Activated T-cell treated with anti-CD3 and anti-CD28 coated beads, Interleukin-2, amount 50 U/mL, for 72 hours (primary cell): ENCODE measurements around the gene GLRX. TPM values are rescaled to one million over a fixed set of nuclear protein-coding genes. Genes with fewer than 3 reads are reported as not detected.
"Not testable (repeated sequence)": the region's sequence is repeated elsewhere in the genome, so short reads cannot be mapped to it uniquely, and the experiment has no call there.

Experiments
- ATAC-seq, 2 donors: fragments of 150-1000 bp; cut with Tn5 transposase; replicated peaks in 1 of 2; 2 replicates each; pipeline ENCODE4 v1.10.0; 2021; ENCODE audit warnings: moderate library complexity in 2 of 2, mild to moderate bottlenecking in 1 of 2
- DNase-seq, 2 donors: peaks; one replicate each; pipeline ENCODE4 v3.0.0; 2021 to 2022; ENCODE audit warnings: mixed read lengths in 1 of 2
- H3K27ac Mint-ChIP-seq: one replicate; pipeline ENCODE4 v1.8.0; 2022; ENCODE audit warnings: mild to moderate bottlenecking, moderate library complexity, mixed read lengths
- H3K27me3 Mint-ChIP-seq: one replicate; pipeline ENCODE4 v1.8.0; 2022; ENCODE audit warnings: low read depth, mixed read lengths
- H3K36me3 Mint-ChIP-seq, 2 donors: one replicate each; pipeline ENCODE4 v1.8.0; 2022; ENCODE audit warnings: mixed read lengths in 2 of 2, mild to moderate bottlenecking in 1 of 2; ENCODE audit not compliant: insufficient read depth in 2 of 2
- H3K4me1 Mint-ChIP-seq: one replicate; pipeline ENCODE4 v1.8.0; 2022; ENCODE audit warnings: low read depth, mixed read lengths
- H3K4me3 Mint-ChIP-seq, 2 donors: one replicate each; pipeline ENCODE4 v1.8.0; 2022; ENCODE audit warnings: mild to moderate bottlenecking in 2 of 2, mixed read lengths in 2 of 2, moderate library complexity in 2 of 2
- H3K9me3 Mint-ChIP-seq, 2 donors: one replicate each; pipeline ENCODE4 v1.8.0; 2022; ENCODE audit warnings: mixed read lengths in 2 of 2
- total RNA-seq, 2 donors: library from RNA; stranded (reverse); gene quantifications; one replicate each; pipeline ENCODE4 v1.2.3, GENCODE V29; 2022

The GLRX gene, protein sequence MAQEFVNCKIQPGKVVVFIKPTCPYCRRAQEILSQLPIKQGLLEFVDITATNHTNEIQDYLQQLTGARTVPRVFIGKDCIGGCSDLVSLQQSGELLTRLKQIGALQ
- total RNA-seq, result 10 to 100 TPM; 19.1 to 23.4 TPM

- peaks cover 78% of the 10 kb centered on the region for H3K4me1 Mint-ChIP-seq
- H3K9me3 Mint-ChIP-seq, result no peaks in the 10 kb centered on the region
- no peaks in the 10 kb centered on the region for H3K27me3 Mint-ChIP-seq
- DNase-seq (peak; percentile 49 to 53), ATAC-seq (peak; percentile 34 to 38)
- H3K27ac Mint-ChIP-seq, result peak within 1 kb of the TSS; percentile 96
- no peaks in the 10 kb centered on the region for H3K36me3 Mint-ChIP-seq
- peak within 1 kb of the TSS; percentile 91 to 95 for H3K4me3 Mint-ChIP-seq
Observed at GRCh38 chr5:95822542-95823181, at the start of gene GLRX. Gene GLRX, minus strand, starts transcription at chr5:95822726. Its CDS starts 64 bp downstream, at chr5:95822662.

GRCh38 chr5:95871146-95871806 lies 48.8 kb upstream of the GLRX start:
- ATAC-seq (no peak), DNase-seq (no peak)
- Mint-ChIP-seq H3K36me3 (peaks cover 1 to 3% of the 10 kb centered on the region in 2 donors), H3K4me3 (peak overlapping the region; percentile 62 to 85), H3K4me1 (peaks cover 66% of the 10 kb centered on the region), H3K27me3 (no peaks in the 10 kb centered on the region), H3K9me3 (peaks cover 2% of the 10 kb centered on the region in 2 donors), H3K27ac (peak overlapping the region; percentile 92)

- peaks cover 1 to 3% of the 10 kb centered on the region in 2 donors for H3K36me3 Mint-ChIP-seq
- peaks cover 77% of the 10 kb centered on the region for H3K4me1 Mint-ChIP-seq
- peaks cover 2% of the 10 kb centered on the region in 2 donors for H3K9me3 Mint-ChIP-seq
- ATAC-seq (peak; percentile 74 to 81), DNase-seq (peak; percentile 43 to 51)
- H3K27ac Mint-ChIP-seq, result peak overlapping the region; percentile 92
- H3K4me3 Mint-ChIP-seq, result peak overlapping the region; percentile 62 to 85
- no peaks in the 10 kb centered on the region for H3K27me3 Mint-ChIP-seq
Observed at GRCh38 chr5:95870105-95870672, 47.7 kb upstream of the GLRX start.

DNA sequence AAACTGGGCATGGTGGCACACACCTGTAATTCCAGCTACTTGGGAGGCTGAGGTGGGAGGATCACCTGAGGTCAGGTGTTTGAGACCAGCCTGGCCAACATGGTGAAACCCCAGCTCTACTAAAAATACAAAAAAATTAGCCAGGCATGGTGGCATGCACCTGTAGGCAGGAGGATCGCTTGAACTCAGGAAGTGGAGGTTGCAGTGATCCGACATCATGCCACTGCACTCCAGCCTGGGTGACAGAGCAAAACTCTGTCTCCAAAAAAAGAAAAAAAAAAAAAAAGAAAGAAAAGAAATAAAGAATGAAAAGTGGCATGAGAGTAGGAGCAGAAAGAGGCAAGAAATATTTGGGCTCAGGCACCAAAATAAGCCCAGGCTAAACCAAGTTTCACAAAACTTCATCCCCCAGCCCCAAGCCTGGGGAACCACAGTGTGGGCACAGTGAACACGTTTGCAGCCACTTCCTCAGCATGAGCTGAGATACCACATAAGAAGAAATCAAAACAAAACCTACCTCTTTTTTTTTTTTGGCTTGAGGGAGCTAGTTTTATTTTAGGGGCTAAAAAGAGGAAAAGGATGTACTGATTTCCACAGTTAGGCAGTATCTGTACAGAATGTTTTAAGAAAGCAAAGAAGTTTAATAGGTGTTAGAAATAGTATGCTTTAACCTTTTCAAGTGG lies 46.8 kb upstream of the GLRX start:
- Mint-ChIP-seq H3K27ac (peak overlapping the region; percentile 96), H3K4me3 (peak overlapping the region; percentile 69 to 91), H3K4me1 (peaks cover 84% of the 10 kb centered on the region)
- H3K27me3 Mint-ChIP-seq, H3K36me3 Mint-ChIP-seq, H3K9me3 Mint-ChIP-seq: not testable (repeated sequence)
- DNase-seq (peak; percentile 73 to 84), ATAC-seq (peak; percentile 63 to 74)

GRCh38 chr5:95868136-95868535 lies 45.6 kb upstream of the GLRX start:
- peak overlapping the region in 1 of 2 donors; percentile 91 for H3K4me3 Mint-ChIP-seq
- peak overlapping the region; percentile 2 for H3K27ac Mint-ChIP-seq
- no peak for ATAC-seq
- H3K4me1 Mint-ChIP-seq, result peaks cover 95% of the 10 kb centered on the region
- H3K9me3 Mint-ChIP-seq, result peaks cover 2% of the 10 kb centered on the region in 2 donors
- no peaks in the 10 kb centered on the region for H3K27me3 Mint-ChIP-seq
- DNase-seq, result no peak
- peaks cover 1 to 3% of the 10 kb centered on the region in 2 donors for H3K36me3 Mint-ChIP-seq

- peak overlapping the region; percentile 86 for H3K27ac Mint-ChIP-seq
- no peak for ATAC-seq
Observed at GRCh38 chr5:95866435-95867040, 44.0 kb upstream of the GLRX start.

GRCh38 chr5:95864944-95865504 lies 42.5 kb upstream of the GLRX start:
- no peaks in the 10 kb centered on the region for H3K27me3 Mint-ChIP-seq
- H3K9me3 Mint-ChIP-seq, result peaks cover 2% of the 10 kb centered on the region in 2 donors
- DNase-seq (no peak), ATAC-seq (no peak)
- peaks cover 98% of the 10 kb centered on the region for H3K4me1 Mint-ChIP-seq
- H3K4me3 Mint-ChIP-seq, result no peak overlapping the region
- H3K27ac Mint-ChIP-seq, result no peak overlapping the region
- H3K36me3 Mint-ChIP-seq, result peaks cover 1 to 3% of the 10 kb centered on the region in 2 donors

More at GRCh38 chr5:95866435-95867040, 44.0 kb upstream of the GLRX start:
- peaks cover 2% of the 10 kb centered on the region in 2 donors for H3K9me3 Mint-ChIP-seq
- peak overlapping the region in 1 of 2 donors; percentile 28 for H3K4me3 Mint-ChIP-seq
- peaks cover 97% of the 10 kb centered on the region for H3K4me1 Mint-ChIP-seq
- peaks cover 1 to 3% of the 10 kb centered on the region in 2 donors for H3K36me3 Mint-ChIP-seq
- DNase-seq, result no peak
- H3K27me3 Mint-ChIP-seq, result no peaks in the 10 kb centered on the region

DNA sequence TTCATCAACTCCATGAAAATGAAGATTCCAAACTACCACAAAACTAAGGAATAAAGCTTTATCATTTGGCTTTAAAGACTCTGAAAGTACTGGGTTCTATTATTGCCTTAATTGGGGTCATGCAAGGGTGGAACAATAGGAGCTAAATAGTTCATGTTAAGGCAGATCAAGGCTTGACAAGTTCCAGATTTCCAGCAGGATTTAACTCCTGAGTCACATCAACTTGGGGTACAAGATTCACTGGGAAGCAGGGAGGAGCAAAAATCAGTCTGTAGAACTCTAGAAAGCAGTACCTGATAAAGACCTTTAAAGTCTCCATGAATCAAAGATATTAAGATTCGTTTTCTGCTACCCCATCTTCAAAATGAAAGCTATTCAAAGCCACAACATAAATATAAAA lies 41.9 kb upstream of the GLRX start:
- Mint-ChIP-seq H3K4me3 (no peak overlapping the region), H3K36me3 (peaks cover 1 to 3% of the 10 kb centered on the region in 2 donors), H3K9me3 (peaks cover 2% of the 10 kb centered on the region in 2 donors), H3K27me3 (no peaks in the 10 kb centered on the region), H3K4me1 (peaks cover 98% of the 10 kb centered on the region), H3K27ac (no peak overlapping the region)
- no peak for ATAC-seq
- DNase-seq, result no peak

- peaks cover 98% of the 10 kb centered on the region for H3K4me1 Mint-ChIP-seq
- H3K27me3 Mint-ChIP-seq, result no peaks in the 10 kb centered on the region
- H3K9me3 Mint-ChIP-seq, result peaks cover 2% of the 10 kb centered on the region in 2 donors
- ATAC-seq, result no peak
- H3K27ac Mint-ChIP-seq, result no peak overlapping the region
- H3K4me3 Mint-ChIP-seq, result no peak overlapping the region
- DNase-seq, result no peak
- H3K36me3 Mint-ChIP-seq, result peaks cover 1 to 3% of the 10 kb centered on the region in 2 donors
Observed at GRCh38 chr5:95863383-95863757, 40.8 kb upstream of the GLRX start.

- H3K27ac Mint-ChIP-seq, result peak overlapping the region; percentile 79
- no peaks in the 10 kb centered on the region for H3K36me3 Mint-ChIP-seq
- no peaks in the 10 kb centered on the region for H3K27me3 Mint-ChIP-seq
- peak overlapping the region; percentile 61 to 67 for H3K4me3 Mint-ChIP-seq
- peaks cover 0 to 2% of the 10 kb centered on the region in 2 donors for H3K9me3 Mint-ChIP-seq
- ATAC-seq, result no peak
- DNase-seq, result no peak
- H3K4me1 Mint-ChIP-seq, result peaks cover 98% of the 10 kb centered on the region
Observed at GRCh38 chr5:95862671-95863382, 40.3 kb upstream of the GLRX start.

DNA sequence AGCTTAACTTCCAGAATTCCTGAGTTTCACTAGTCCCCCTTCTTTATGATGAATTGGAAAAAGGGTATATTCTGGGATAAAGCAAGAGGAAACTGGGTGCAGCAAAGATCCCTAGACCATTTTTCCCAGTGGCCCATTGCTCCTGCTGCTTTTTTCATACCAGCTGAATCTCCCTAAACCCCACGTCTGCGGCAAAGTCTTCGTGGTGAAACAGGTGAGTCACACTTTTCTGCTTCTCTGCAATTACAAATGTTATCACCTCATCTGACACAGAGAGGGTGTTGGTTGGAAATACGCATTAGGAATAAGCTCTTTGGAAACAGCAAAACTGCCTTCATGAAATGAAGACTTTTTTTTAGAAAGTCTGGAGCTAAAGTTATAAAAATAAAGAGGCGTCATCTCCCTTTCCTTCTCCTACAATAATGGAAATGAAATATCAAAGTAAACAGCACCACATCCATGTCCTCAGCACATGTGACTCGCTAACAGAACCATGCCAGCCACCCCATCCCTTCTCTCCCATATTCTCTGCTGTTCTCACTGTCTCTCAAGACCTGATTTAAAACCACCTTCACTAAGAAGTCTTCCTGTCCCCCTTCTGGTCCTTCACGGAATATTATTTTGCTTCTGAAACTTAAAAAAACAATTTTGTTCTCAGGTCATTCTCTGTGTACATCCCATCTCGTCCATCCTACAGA lies 39.5 kb upstream of the GLRX start:
- peaks cover 96% of the 10 kb centered on the region for H3K4me1 Mint-ChIP-seq
- peak overlapping the region; percentile 61 to 67 for H3K4me3 Mint-ChIP-seq
- H3K9me3 Mint-ChIP-seq, result peaks cover 0 to 2% of the 10 kb centered on the region in 2 donors
- DNase-seq, result peak; percentile 43 to 64
- peak overlapping the region; percentile 79 for H3K27ac Mint-ChIP-seq
- H3K36me3 Mint-ChIP-seq, result no peaks in the 10 kb centered on the region
- ATAC-seq, result peak; percentile 42 to 49
- no peaks in the 10 kb centered on the region for H3K27me3 Mint-ChIP-seq
